ENCODE measurements around the gene TLE4. TPM values are rescaled to one million over a fixed set of nuclear protein-coding genes. Genes with fewer than 3 reads are reported as not detected.
"Not testable (repeated sequence)": the region's sequence is repeated elsewhere in the genome, so short reads cannot be mapped to it uniquely, and the experiment has no call there.

TLE4 gene
- total and polyA plus RNA-seq, 2 of the 13 experiments (the other 11 are each of a cell fraction or from before 2014, with no cell fraction given): 2.0 to 2.3 TPM

GRCh38 chr9:79606529-79606928, 34.8 kb downstream of the TLE4 start:
- 0 out of 2 replicates have a peak, but pooled peaks cover 21% of the 10 kb centered on the region for H3K9me3 ChIP-seq (ENCODE audit: low read length)
- DNase-seq (ENCODE audit: low spot score); CTCF ChIA-PET (ENCODE audit: low intra/inter-chr PET ratio, low total read pairs); H3K79me2 ChIP-seq (ENCODE audit: insufficient read depth, low read length); H4K20me1 ChIP-seq (ENCODE audit: insufficient read depth, low read length); FAIRE-seq; intact Hi-C loops (cut with micrococcal nuclease; ENCODE audit: unreplicated experiment); H2AFZ ChIP-seq (ENCODE audit: low read length); H3K27ac ChIP-seq (ENCODE audit: extremely low read length, insufficient read depth, low read length); H3K4me3 ChIP-seq (replicated peaks in 1 of 3; ENCODE audit: insufficient read depth in 1 of 3, low read depth in 2 of 3, low read length in 3 of 3); H3K27me3 ChIP-seq (ENCODE audit: control insufficient read depth in 1 of 2, insufficient read depth in 2 of 2, low read length in 2 of 2); BruUV-seq (replicated peaks); H3K4me1 ChIP-seq (ENCODE audit: insufficient read depth, low read length); H3K36me3 ChIP-seq (replicated peaks in 1 of 2; ENCODE audit: control insufficient read depth in 1 of 2, insufficient read depth in 2 of 2, low read length in 2 of 2); in situ Hi-C loops (cut with HindIII; ENCODE audit: extremely low pct_ligation_motif_present, low pct_unique_long_range_greater_than_20kb); H3K9ac ChIP-seq (ENCODE audit: insufficient read depth, low read depth, low read length); POLR2A ChIA-PET; ATAC-seq; H3K4me2 ChIP-seq (ENCODE audit: low read depth, low read length): not testable (repeated sequence)
- WGBS (ENCODE audit: low lambda C conversion rate): 18% methylated on average over 1 of the region's 1 CpG

- Histone ChIP-seq H3K27me3 (ENCODE audit: control insufficient read depth in 1 of 2, insufficient read depth in 2 of 2, low read length in 2 of 2) (no peaks in the 10 kb centered on the region), H3K4me1 (ENCODE audit: insufficient read depth, low read length) (no peaks in the 10 kb centered on the region), H2AFZ (ENCODE audit: low read length) (no peak overlapping the region), H3K36me3 (replicated peaks in 1 of 2; ENCODE audit: control insufficient read depth in 1 of 2, insufficient read depth in 2 of 2, low read length in 2 of 2) (no peaks in the 10 kb centered on the region), H3K9ac (ENCODE audit: insufficient read depth, low read depth, low read length) (no peak overlapping the region), H3K27ac (ENCODE audit: extremely low read length, insufficient read depth, low read length) (no peak overlapping the region), H3K79me2 (ENCODE audit: insufficient read depth, low read length) (no peaks in the 10 kb centered on the region), H3K4me2 (ENCODE audit: low read depth, low read length) (no peak overlapping the region), H3K4me3 (replicated peaks in 1 of 3; ENCODE audit: insufficient read depth in 1 of 3, low read depth in 2 of 3, low read length in 3 of 3) (no peak overlapping the region), H4K20me1 (ENCODE audit: insufficient read depth, low read length) (no peaks in the 10 kb centered on the region), H3K9me3 (ENCODE audit: low read length) (0 out of 2 replicates have a peak, but pooled peaks cover 8% of the 10 kb centered on the region)
- CTCF ChIA-PET (ENCODE audit: low intra/inter-chr PET ratio, low total read pairs): no interaction called here
- 64% methylated on average over 1 of the region's 1 CpG for WGBS (ENCODE audit: low lambda C conversion rate)
- no peak for ATAC-seq
- no TSS peak for BruUV-seq (replicated peaks)
- POLR2A ChIA-PET: no interaction called here
- no peak for FAIRE-seq
- in situ Hi-C loops (cut with HindIII; ENCODE audit: extremely low pct_ligation_motif_present, low pct_unique_long_range_greater_than_20kb): no loop called here
- DNase-seq (ENCODE audit: low spot score): no peak
- intact Hi-C loops (cut with micrococcal nuclease; ENCODE audit: unreplicated experiment): no loop called here
- TF ChIP-seq ZNF101 (CRISPR knock-in tag; IDR thresholded peaks at IDR 0.05; ENCODE audit: borderline replicate concordance, low read depth): no peak
- no peak for TF ChIP-seq KDM4B (CRISPR knock-in tag; IDR thresholded peaks at IDR 0.05)
- TF ChIP-seq ZNF557 (CRISPR knock-in tag; IDR thresholded peaks at IDR 0.05): no peak
- no peak for TF ChIP-seq MAFF (IDR thresholded peaks at IDR 0.05; ENCODE audit: low read depth, low read length)
- no peak for TF ChIP-seq MEIS2 (CRISPR knock-in tag; IDR thresholded peaks at IDR 0.05)
- no peak for TF ChIP-seq CERS6 (CRISPR knock-in tag; IDR thresholded peaks at IDR 0.05)
- TF ChIP-seq BRD4 (CRISPR knock-in tag; IDR thresholded peaks at IDR 0.05): no peak
- TF ChIP-seq SAFB2 (CRISPR knock-in tag; IDR thresholded peaks at IDR 0.05; ENCODE audit: borderline replicate concordance, low read depth): no peak
- no peak for TF ChIP-seq ARNT2 (CRISPR knock-in tag; IDR thresholded peaks at IDR 0.05; ENCODE audit: low read depth)
- TF ChIP-seq ZNF224 (CRISPR knock-in tag; IDR thresholded peaks at IDR 0.05): no peak
- no peak for TF ChIP-seq ZNF703 (CRISPR knock-in tag; IDR thresholded peaks at IDR 0.05; ENCODE audit: borderline replicate concordance)
- no peak for TF ChIP-seq FOXA1 (IDR thresholded peaks at IDR 0.05)
- no peak for TF ChIP-seq FOXA1 (CRISPR knock-in tag; IDR thresholded peaks at IDR 0.05)
- no peak for TF ChIP-seq MBD4 (IDR thresholded peaks at IDR 0.05; ENCODE audit: borderline replicate concordance, low read length)
- no peak for TF ChIP-seq NR2F6 (IDR thresholded peaks at IDR 0.05)
- no peak for TF ChIP-seq NR2F6 (CRISPR knock-in tag; IDR thresholded peaks at IDR 0.05)
- no peak for TF ChIP-seq TCF7L2 (IDR thresholded peaks at IDR 0.05; ENCODE audit: low read depth, low read length)
- TF ChIP-seq MIXL1 (CRISPR knock-in tag; IDR thresholded peaks at IDR 0.05): no peak
- TF ChIP-seq SMYD3 (CRISPR knock-in tag; IDR thresholded peaks at IDR 0.05): no peak
- no peak for TF ChIP-seq MAFG (CRISPR knock-in tag; IDR thresholded peaks at IDR 0.05)
- TF ChIP-seq PLRG1 (conservative IDR thresholded peaks at IDR 0.05): no peak
Observed at GRCh38 chr9:79609468-79610018, 37.8 kb downstream of the TLE4 start.

All from HepG2 (cell line).